Activated naive CD4-positive, alpha-beta T cell treated with anti-CD3 and anti-CD28 coated beads for 36 hours (primary cell): ENCODE measurements around the gene FAM53A. TPM values are rescaled to one million over a fixed set of nuclear protein-coding genes. Genes with fewer than 3 reads are reported as not detected.

Experiments used
- CTCF ChIA-PET: fragments of 350-600 bp; sonication (Branson Sonifier 250); formaldehyde crosslinking; loops from one replicate; lab custom pipeline; 2021; ENCODE audit warnings: antibody characterized with exemption; lab: Charles Lee
- DNase-seq: peaks from one replicate; pipeline ENCODE4 v3.0.0-alpha.2; 2020
- H3K27ac Mint-ChIP-seq: one replicate; pipeline ENCODE4 v1.8.0; 2021; ENCODE audit warnings: mild to moderate bottlenecking, mixed read lengths
- H3K27me3 Mint-ChIP-seq: one replicate; pipeline ENCODE4 v1.8.0; 2021; ENCODE audit warnings: low read depth, mixed read lengths
- H3K36me3 Mint-ChIP-seq: one replicate; pipeline ENCODE4 v1.8.0; 2021; ENCODE audit warnings: low read depth, mixed read lengths
- H3K4me1 Mint-ChIP-seq: one replicate; pipeline ENCODE4 v1.8.0; 2021; ENCODE audit warnings: low read depth, mixed read lengths
- H3K4me3 Mint-ChIP-seq: one replicate; pipeline ENCODE4 v1.8.0; 2021; ENCODE audit warnings: mild to moderate bottlenecking, moderate library complexity, mixed read lengths
- H3K9me3 Mint-ChIP-seq: one replicate; pipeline ENCODE4 v1.8.0; 2021; ENCODE audit warnings: mixed read lengths
- intact Hi-C: fragments of 100-400 bp; cut with micrococcal nuclease; formaldehyde crosslinking; loops from one replicate; pipeline ENCODE4 v1.15.1; 2023
- total RNA-seq, 2 experiments: library from RNA; stranded (reverse); gene quantifications; one replicate each; pipeline ENCODE4 v1.2.3, GENCODE V29; 2021

FAM53A gene
- total RNA-seq, 2 experiments from 2014 or later: 2.6 to 3.0 TPM

DNA sequence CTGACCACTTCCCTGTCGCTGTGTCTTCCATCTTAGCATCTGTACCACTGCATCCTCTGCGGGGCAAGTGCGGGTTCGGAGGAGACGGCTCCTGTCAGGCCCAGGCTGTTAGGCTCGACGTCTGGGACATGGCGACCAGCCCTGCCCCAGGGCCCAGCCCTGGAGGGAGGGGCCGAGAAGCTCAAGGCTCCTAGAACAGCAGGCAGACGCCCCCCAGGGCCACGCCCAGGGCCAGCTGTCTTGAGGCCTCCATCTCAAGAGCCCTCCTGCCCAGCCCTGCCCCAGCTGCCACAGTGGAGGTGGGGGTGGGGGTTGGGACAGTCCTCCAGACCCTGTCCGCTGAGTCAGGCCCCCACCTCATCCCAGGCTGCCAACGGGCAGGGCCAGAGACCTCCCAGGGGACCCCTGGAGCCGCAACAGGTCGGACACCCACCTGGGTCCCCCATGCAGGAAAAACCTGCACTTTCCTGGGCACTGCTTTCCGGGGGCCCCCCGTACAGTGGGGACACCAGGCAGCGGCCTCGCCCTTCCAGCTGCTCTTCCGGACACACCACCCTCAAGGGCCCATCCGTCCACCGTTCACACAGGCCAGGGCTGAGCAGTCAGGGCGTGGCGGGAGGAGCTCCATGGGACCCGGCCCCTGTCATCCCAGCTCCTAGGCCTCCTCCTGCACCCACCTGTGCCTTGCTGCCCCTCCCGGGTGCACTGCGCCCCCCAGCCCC, 83.1 kb downstream of the FAM53A start:
- Mint-ChIP-seq H3K36me3 (no peaks in the 10 kb centered on the region), H3K27me3 (no peaks in the 10 kb centered on the region), H3K4me3 (no peak overlapping the region), H3K27ac (no peak overlapping the region), H3K4me1 (peaks cover 12% of the 10 kb centered on the region), H3K9me3 (no peaks in the 10 kb centered on the region)
- DNase-seq: no peak
- intact Hi-C loops: no loop called here
- CTCF ChIA-PET: no interaction called here

DNA sequence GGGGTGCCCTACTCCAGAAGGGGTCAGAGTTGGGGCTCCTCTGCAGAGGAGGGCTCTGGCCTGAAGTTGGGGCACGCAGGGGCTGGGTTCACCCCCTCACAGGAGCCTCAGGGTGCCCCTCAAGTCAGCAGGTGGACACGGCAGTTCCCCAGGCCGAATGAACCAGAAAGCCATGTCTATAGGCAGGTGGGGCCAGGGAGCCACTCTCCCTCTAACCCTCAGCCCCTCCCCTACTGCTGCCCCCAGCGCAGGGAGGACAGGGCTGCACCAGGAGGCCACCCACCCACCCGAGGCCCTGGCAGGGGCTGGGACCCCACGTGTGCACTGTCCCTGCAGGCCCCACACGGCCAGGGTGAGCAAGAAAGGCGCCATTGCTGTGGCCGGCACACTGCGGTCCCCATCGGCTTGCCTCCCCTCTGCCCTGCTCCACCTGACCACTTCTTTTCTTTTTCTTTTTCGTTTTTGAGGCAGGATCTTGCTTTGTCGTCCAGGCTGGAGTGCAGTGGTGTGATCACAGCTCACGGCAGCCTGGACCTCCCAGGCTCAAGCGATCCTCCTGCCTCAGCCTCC, 83.8 kb downstream of the FAM53A start:
- CTCF ChIA-PET: no interaction called here
- no peak for DNase-seq
- Mint-ChIP-seq H3K27me3 (no peaks in the 10 kb centered on the region), H3K36me3 (no peaks in the 10 kb centered on the region), H3K27ac (no peak overlapping the region), H3K4me1 (peaks cover 8% of the 10 kb centered on the region), H3K4me3 (no peak overlapping the region), H3K9me3 (no peaks in the 10 kb centered on the region)
- intact Hi-C loops: no loop called here

DNA sequence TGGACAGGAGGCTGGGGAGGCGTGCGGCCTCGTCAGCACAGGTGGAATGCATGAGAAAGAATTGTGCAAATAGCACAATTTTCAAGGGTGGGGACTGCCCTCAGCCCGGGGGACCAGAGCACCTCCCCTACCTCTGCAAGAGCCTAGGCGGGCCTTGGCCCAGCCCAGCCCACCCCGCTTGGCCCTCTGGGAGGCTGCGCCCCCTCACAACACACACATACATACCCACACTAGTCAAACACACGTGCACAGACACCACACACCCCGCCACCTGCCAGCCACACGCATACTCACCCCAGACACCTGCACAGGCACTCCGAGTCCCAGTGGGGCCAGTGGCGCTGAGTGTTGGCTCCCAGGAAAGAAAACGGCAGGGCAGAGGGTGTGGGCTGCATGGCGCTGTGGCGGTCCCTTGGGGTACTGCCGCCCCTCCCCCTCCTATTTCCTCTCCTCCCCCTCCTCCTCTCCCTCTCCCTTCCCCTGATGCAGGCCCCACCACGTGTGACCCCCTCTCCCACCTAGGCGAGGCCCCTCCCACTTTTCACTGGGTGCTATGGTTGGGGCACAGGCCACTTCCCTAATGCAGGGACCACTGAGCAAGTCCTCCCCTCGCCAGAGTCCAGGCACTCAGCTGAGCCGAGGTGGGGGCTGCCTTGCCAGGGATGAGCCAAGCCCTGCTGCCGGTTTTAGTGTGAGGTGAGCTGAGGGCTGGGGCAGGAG, 84.5 kb downstream of the FAM53A start:
- Mint-ChIP-seq H3K36me3 (no peaks in the 10 kb centered on the region), H3K4me3 (no peak overlapping the region), H3K27ac (no peak overlapping the region), H3K4me1 (peaks cover 2% of the 10 kb centered on the region), H3K9me3 (no peaks in the 10 kb centered on the region), H3K27me3 (no peaks in the 10 kb centered on the region)
- intact Hi-C loops: no loop called here
- DNase-seq: no peak
- CTCF ChIA-PET: no interaction called here

DNA sequence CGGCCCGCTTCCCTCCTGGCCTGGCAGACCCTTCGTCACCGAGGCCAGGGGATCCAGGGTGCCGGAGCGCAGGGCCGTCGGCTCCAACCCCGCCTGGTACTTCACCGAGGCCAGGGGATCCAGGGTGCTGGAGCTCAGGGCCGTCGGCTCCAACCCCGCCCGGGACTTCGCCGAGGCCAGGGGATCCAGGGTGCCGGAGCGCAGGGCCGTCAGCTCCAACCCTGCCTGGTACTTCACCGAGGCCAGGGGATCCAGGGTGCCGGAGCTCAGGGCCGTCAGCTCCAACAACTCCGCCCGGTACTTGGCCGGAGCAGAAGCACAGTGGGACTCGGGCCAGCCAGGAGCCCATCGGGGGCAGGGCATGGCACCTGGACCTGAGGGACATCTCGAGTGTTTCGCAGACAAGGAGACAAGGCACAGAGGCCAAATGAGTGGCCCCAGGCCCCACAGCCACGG, 85.1 kb downstream of the FAM53A start:
- Mint-ChIP-seq H3K9me3 (no peaks in the 10 kb centered on the region), H3K27ac (no peak overlapping the region), H3K4me1 (no peaks in the 10 kb centered on the region), H3K36me3 (no peaks in the 10 kb centered on the region), H3K4me3 (no peak overlapping the region), H3K27me3 (no peaks in the 10 kb centered on the region)
- intact Hi-C loops: no loop called here
- CTCF ChIA-PET: no interaction called here
- DNase-seq: no peak

DNA sequence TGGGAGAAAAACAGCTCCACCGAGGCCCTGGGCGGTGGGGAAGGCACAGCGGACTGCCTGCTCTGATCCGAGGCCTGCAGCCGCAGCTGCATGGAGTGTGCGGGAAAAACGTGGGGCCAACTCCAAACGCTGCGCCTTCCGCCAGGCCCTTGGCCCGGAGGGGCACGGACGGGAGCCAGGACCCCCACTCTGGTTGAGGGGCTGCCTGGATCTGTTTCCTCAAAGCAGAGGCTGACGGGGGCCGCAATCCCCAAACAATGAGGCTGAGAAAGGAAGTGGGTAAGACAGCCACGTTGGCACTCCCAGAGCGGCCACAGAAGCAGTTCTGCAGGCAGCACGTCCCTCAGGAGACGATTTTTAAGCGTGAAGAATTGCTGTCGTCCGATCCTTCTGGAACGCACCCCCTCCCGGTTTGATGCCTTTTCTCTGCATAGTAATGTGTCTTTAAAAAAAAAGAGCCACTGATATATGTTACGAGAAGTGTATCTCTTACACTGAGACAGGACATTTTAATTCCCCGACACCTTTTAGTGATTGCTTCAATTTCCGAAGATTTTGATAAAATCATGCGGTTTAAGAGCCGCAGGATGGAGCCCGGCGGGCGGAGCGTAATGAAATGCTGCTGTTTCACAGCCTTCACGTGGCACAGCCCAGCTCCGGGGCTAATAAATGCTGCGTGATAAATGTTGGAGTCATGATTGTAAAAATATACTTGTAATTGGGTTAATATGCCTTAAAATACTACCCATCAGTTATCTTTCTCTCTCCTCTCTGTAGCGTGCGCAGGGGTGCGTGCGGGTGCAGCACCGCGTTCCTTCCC, 85.7 kb downstream of the FAM53A start:
- Mint-ChIP-seq H3K4me1 (no peaks in the 10 kb centered on the region), H3K27me3 (no peaks in the 10 kb centered on the region), H3K36me3 (no peaks in the 10 kb centered on the region), H3K9me3 (no peaks in the 10 kb centered on the region), H3K4me3 (no peak overlapping the region), H3K27ac (no peak overlapping the region)
- intact Hi-C loops: no loop called here
- DNase-seq: no peak
- CTCF ChIA-PET: no interaction called here

DNA sequence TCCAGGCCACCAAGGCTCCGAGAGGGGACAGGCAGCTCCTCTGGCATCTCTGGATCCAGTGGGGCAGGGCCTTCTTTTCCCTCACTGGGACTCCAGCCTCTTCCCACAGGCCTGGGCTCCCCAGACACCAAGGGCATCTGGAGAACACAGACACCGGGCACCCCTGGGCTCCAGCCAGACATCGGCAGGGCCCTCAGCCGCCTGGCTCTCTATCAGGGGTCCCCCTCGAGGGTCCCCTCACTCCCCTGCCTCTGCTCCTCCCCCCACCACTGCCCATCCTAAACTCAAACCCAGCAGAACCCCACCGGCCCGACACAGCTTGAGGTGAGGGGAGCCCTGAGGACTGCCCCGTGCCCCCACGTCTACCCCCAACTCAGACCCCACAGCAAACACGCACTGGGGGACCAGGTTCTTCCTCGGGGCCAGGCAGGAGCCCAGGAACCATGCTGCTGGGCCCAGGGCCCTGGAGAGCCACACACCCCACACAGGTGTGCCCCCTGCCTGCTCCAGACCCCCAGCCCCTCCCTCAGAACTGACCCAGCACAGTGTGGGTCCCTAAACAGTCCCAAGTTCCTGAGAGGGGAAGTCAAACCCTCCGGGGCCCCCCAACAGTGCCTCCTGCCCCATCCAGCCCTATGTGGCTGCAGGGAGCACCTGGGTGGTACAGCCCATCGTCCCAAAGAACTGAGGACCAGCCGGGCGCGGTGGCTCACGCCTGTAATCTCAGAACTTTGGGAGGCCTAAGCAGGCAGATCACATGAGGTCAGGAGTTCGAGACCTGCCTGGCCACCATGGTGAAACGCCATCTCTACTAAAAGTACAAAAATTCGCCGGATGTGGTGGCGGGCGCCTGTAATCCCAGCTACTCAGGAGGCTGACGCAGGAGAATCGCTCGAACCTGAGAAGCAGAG, 86.8 kb downstream of the FAM53A start:
- Mint-ChIP-seq H3K4me3 (no peak overlapping the region), H3K27me3 (no peaks in the 10 kb centered on the region)
- CTCF ChIA-PET: no interaction called here

DNA sequence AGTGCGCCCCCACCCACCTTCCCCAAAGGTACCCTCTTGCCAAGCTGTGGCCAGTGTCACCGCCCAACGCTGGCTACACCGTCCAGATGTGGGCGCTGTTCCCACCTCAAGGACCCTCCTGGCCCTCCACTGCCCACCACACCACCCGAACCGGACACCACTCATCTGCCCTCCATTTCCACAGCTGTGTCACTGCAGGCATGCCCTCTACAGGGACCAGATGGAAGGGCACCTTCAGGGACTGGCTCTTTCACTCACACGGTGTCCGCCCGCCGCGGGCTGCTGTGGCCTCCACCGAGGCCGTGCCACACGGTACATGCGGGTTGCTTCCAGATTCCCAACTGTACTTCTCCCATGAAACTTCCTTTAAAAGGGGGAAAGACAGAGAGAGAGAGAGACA, 87.7 kb downstream of the FAM53A start:
- H3K27ac Mint-ChIP-seq: no peak overlapping the region
- H3K4me3 Mint-ChIP-seq: no peak overlapping the region
- no peaks in the 10 kb centered on the region for H3K4me1 Mint-ChIP-seq
- peaks cover 1% of the 10 kb centered on the region for H3K9me3 Mint-ChIP-seq
- DNase-seq: no peak
- intact Hi-C loops: no loop called here
- CTCF ChIA-PET: no interaction called here
- no peaks in the 10 kb centered on the region for H3K27me3 Mint-ChIP-seq
- H3K36me3 Mint-ChIP-seq: no peaks in the 10 kb centered on the region

More for the DNA sequence above, 86.8 kb downstream of the FAM53A start:
- H3K36me3 Mint-ChIP-seq: no peaks in the 10 kb centered on the region
- intact Hi-C loops: no loop called here
- H3K4me1 Mint-ChIP-seq: no peaks in the 10 kb centered on the region
- DNase-seq: no peak
- H3K9me3 Mint-ChIP-seq: no peaks in the 10 kb centered on the region
- no peak overlapping the region for H3K27ac Mint-ChIP-seq

DNA sequence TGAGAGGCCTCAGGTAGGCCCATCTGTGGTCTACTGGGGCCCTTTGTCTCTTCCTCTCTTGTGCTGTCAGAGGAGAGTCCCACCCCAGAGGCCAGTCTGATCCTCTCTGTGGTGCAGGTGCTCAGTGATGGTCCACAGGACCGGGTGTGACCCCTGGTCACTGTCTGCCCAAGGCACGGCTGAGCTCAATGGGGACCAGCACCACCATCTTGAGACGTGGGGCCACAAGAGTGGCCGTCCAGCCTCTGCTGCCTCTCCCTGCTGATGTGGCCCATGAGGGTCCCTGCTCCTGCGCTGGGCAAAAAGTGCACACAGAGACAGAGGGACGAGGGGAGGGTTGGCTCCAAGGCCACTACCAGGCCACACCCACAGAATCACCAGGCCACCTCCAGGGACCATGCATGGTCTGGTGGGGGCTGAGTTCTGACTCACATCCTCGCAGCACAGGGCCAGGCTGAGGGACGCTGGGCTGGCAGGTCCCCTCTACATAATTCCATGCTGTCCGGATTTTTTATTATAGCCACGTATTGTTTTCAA, 88.3 kb downstream of the FAM53A start:
- no peaks in the 10 kb centered on the region for H3K36me3 Mint-ChIP-seq
- CTCF ChIA-PET: no interaction called here
- intact Hi-C loops: no loop called here

DNA sequence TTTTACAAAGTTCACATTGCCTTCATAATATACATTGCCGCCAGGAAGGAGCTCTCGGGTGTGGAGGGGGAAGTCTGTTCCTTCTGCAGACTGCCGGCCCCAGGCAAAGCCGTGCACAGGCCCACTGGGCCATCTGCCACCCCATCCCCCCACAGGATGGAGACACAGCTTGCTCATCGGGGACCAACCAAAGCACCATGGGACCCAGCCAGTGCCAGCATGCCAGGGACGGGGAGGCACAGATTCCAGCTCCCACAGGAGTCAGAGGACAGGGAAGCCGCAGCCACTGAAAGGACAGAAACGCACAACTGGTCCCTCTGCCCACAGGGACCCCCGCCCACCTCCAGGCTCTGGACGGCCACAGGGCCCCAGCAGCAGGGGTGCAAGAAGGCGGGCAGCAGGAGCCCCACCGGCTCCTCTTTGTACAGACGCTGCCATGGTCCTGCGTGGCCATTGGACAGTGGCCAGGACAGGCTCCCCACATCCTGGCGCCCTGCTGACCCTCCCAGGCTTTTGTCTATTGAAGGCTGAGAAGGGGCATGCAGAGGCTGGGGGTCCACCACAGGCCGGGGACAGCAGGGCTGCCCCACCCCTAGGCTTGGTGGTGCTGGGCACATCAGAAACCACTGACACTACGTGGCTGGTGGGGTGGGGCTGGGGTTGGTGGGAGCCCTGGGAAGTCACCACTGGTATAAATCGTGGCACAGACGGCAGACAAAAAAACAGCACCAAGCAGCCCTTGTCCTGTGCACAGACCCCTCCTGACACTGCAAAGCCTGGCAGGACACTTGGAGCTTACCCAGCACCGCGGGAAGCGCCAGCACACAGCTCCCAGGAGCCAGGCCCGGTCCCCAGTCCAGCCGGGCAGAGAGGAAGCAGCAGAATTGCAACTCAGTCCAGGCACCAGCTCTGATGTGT, 89.0 kb downstream of the FAM53A start:
- no peak for DNase-seq
- intact Hi-C loops: no loop called here
- CTCF ChIA-PET: no interaction called here
- Mint-ChIP-seq H3K27ac (no peak overlapping the region), H3K27me3 (no peaks in the 10 kb centered on the region), H3K4me1 (no peaks in the 10 kb centered on the region), H3K4me3 (no peak overlapping the region), H3K9me3 (peaks cover 9% of the 10 kb centered on the region), H3K36me3 (no peaks in the 10 kb centered on the region)

More for the DNA sequence above, 88.3 kb downstream of the FAM53A start:
- Mint-ChIP-seq H3K9me3 (peaks cover 6% of the 10 kb centered on the region), H3K4me1 (no peaks in the 10 kb centered on the region), H3K27ac (no peak overlapping the region), H3K27me3 (no peaks in the 10 kb centered on the region), H3K4me3 (no peak overlapping the region)
- DNase-seq: no peak

DNA sequence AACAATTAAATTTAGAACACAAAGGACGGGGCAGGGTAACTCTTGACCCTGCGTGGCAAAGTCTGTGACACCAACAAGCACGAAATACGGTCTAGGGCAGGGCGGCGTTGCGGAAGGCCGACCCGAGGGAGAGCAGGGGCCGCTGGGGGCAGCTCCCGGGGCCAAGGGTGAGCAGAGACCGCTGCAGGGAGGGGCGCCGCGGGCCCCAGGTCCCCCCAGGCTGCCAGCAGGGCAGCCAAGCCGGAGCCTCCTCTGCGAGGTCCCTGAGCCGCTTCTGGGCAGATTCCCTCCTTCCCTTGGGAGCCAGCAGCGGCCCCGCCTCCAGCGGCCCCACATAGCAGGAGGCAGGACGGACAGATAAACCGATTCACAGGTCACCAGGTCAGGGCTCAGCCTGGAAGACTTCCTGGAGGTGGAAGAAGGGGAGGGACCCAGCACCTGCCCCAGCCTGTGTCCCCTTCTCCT, 90.2 kb downstream of the FAM53A start:
- Mint-ChIP-seq H3K4me3 (no peak overlapping the region), H3K4me1 (no peaks in the 10 kb centered on the region), H3K27me3 (no peaks in the 10 kb centered on the region), H3K36me3 (no peaks in the 10 kb centered on the region), H3K27ac (no peak overlapping the region), H3K9me3 (peaks cover 12% of the 10 kb centered on the region)
- CTCF ChIA-PET: interaction anchor here (0.6 kb wide), 1 partner anchor 64 kb away, joined by 3 read pairs; no protein-coding TSS in a partner anchor
- intact Hi-C loops: no loop called here
- DNase-seq: no peak
